ENCODE data around the gene CNTNAP5.

DNA sequence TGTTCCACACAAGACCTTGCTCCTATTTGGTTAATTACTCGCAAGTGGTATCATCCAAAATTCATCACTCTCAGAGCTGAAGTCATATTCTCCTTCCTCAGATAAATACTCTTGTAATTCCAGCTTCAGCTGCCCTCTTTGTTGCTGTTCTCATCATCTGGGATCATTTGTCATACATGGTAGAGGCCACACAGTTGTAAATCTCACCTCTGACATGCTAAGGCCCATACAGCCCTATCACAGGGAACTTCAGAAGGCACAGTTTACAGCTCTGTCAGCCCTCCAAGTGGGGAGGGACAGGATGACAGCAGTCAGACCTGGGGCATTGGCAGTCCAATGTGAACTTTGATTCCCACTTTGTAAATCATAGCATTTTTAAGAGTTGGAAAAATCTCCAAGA lies 399.0 kb downstream of the CNTNAP5 start:
- TF ChIP-seq, protein P1, sequence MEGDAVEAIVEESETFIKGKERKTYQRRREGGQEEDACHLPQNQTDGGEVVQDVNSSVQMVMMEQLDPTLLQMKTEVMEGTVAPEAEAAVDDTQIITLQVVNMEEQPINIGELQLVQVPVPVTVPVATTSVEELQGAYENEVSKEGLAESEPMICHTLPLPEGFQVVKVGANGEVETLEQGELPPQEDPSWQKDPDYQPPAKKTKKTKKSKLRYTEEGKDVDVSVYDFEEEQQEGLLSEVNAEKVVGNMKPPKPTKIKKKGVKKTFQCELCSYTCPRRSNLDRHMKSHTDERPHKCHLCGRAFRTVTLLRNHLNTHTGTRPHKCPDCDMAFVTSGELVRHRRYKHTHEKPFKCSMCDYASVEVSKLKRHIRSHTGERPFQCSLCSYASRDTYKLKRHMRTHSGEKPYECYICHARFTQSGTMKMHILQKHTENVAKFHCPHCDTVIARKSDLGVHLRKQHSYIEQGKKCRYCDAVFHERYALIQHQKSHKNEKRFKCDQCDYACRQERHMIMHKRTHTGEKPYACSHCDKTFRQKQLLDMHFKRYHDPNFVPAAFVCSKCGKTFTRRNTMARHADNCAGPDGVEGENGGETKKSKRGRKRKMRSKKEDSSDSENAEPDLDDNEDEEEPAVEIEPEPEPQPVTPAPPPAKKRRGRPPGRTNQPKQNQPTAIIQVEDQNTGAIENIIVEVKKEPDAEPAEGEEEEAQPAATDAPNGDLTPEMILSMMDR (IDR thresholded peaks at IDR 0.05) = no peak
- TF ChIP-seq POLR2A (IDR thresholded peaks at IDR 0.05; ENCODE audit: low read depth) = no peak

Data from esophagus muscularis mucosa (tissue), 3 donors.